NCI-H2171 treated with DMSO at 0.1 percent for 48 hours (cell line): ENCODE data around the gene TNS1.
A peak's percentile ranks its signal among the peaks of the same experiment; 100 is the strongest.

ENCODE experiments used
- DNase-seq: peaks from one replicate; lab custom pipeline; 2025; lab: John Stamatoyannopoulos, UW

TNS1 gene

DNA sequence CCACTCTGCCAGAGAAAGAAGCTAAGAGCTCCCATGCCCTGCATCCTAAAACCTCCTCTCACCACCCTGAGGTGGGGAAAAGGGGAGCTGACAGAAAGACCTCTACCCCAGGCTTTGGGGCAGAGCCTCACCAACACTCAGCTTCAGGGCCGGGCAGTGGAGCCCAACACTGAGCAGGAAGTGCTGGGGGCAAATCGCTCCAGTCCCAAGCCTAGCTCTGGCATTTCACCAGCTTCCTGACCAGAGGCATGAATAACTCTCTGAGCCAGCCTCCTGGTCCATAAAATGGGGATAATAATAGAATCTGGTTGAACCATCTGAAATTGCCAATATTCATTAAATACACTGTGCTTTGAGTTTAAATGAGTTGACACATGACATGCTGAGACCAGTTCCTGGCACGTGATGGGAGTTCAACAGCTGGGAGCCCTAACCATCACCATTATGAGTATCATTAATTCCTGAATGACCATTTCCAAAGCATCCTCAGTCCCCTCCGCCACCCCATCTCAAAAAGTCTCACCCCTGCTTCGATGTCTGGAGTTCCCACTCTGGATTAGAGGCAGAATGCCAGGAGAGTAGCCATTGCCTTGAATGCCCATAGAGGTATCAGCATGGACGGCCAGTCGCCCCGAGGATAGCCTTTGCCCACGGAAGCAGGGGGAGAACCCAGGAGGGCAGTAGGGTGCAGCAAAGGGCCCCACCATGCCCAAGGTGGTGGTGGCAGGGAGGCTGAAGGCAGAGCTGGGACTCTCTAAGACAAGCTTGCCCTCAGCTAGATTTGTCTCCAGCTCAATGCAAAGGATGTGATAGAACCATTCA is 153.4 kb downstream of the TNS1 start:
- no peak for DNase-seq

DNA sequence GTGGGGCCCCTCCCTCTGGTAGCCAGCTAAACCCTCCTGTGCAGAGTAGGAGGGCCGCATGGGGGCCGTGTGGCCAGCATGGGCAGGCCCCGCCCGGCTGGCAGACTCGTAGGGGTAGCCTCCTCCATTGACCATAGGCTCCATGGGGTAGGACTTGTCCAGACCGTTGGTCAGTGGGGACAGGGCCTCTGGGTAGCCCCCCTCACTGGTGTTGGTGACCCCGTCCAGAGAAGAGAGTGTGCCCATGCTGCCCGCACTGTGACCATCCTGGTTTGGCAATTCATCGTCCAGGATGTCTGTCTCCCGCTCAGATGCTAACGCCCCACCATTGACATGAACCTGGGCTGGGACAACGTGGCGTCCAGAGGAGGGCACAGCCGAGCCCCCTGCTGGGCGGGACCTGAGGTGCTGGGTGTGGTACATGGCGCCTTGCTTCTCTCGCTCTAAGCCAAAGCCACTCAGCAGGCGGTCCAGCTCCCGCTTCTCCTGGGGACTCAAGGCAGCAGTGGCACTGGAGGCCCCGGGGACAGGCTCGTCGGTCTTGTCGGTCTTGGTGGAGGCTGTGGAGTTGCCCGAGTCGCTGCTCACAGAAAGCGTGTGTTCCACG is 154.3 kb downstream of the TNS1 start:
- no peak for DNase-seq

DNA sequence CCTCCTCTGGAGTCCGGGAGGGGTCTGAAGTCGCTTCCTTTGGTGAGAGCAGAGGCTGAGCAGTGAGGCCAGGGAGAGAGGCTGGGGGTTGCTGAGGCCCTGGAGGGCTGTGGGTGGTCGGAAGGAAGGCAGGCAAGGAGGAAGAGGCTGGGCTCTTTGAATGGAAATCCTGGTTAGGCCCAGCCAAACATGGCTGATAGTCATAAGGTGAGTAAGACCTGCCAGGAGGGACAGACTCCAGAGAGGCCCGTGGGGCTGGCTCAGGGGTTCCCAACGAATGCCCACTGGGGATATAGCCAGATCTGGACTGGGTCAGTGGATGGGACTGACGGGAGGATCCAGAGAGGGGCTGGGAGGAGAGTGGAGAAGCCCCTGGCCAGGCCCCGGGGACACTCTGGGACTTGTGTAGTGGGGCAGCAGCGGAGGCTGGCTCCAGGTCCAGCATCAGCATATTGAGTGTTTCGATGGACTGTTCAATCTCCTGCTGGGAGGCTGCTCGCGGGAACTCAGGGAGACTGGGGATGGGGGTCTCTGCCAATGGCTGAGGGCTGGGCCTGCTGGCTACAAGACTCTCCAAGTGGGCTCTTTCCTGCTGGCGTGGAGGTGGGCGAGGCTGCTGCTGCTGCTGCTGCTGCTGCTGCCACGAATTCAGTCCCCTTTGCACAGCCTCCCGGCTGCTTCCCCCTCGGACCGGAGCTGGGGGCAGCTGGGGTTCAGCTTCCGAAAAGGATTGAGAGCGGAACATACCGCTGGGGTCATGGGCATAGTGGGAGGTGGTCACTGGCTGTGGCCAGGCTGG is 155.0 kb downstream of the TNS1 start:
- no peak for DNase-seq

DNA sequence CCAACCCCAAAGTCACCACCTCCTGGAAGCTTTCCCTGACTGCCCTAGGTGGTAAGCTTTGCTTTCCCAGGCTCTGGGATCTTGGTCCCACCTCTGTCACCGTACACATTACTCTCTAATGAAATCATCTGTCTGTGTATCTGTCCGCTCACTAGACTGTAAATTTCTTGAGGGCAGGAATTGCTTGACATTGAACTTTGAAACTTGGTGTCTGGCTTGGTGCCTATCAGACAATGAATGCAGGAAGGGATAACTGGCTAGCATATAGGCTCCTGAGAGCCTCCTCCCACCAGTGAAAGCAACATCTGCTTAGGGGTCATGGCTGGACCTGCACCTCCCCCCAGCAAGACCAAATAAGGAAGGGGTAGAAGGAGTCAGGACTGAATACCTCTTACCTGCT is 155.7 kb downstream of the TNS1 start:
- no peak for DNase-seq

DNA sequence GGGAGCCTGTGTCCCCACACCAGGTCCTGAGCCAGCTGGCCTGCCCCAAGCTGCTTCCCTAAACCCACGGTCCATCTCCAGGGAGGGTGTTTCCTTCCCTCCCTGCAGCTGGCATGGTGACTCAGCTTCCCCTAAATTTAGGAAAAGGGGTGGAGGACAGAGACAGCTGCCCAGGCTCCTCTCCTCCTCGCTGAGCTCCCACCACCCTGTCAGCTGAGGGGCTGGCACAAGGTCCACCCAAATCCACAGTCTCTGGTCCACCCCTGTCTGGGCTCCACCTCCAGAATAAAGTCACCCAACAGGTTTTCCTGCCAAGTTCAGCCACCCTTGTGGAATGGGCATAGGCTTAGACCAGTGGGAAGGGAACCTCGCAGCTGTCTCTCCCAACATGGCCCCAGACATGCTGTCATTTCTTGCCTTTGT is 156.5 kb downstream of the TNS1 start:
- DNase-seq: no peak

GRCh38 chr2:217845301-217845700 is 157.5 kb downstream of the TNS1 start:
- DNase-seq: no peak

DNA sequence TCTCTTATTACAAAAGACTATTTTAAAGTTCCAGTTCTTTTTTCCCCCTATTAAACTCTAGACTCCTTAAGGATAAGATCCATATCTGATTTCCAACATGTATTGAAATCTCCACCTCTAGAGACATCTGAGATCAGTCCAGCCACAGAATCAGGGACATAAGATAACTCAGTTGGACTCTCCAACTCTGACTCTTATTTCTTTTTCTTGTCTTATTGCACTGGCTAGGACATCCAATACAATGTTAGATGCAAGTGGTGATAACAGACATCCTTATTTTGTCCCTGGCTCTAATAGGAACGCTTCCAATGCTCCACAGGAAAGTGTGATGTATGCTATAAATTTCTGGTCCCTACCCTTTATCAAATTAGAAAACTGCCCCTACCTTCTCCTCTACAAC is 158.1 kb downstream of the TNS1 start:
- DNase-seq: no peak

- no peak for DNase-seq
Observed at GRCh38 chr2:217843324-217843723, 159.5 kb downstream of the TNS1 start.

- DNase-seq: no peak
Observed at GRCh38 chr2:217842017-217842416, 160.8 kb downstream of the TNS1 start.

- DNase-seq: no peak
Observed at GRCh38 chr2:217840522-217840921, 162.3 kb downstream of the TNS1 start.

GRCh38 chr2:217839750-217840107 is 163.1 kb downstream of the TNS1 start:
- DNase-seq: no peak

DNA sequence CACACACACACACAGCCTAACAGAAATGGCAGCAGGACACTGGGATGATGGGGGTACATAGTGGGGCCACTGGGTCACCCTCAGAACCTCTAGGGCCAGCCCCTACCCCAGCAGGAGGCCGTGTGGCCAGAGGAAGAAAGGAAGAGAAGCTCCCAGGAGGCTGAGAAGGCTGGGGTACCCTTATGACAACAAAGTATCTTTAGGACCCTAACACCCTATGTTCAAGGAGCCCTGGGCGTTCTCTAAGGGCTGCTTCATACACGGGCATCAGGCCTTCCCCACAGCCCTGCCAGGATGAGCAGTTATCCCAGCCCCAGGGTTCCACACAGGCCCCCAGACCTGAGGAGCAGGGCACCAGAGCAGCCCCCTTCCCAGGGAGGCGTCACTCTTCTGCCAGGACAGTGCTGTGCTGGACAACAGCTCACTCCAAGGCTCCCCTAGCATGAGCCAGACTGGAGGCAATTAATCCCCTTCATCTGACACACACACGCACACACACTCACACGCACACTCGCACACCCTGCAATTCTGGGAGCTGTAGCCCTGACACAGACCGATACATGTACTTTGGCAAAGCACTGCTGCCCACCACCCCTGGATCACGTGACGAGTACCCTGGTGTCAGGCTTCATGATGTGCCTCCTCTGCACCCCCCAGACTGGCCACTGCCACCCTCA is 163.6 kb downstream of the TNS1 start:
- DNase-seq: no peak

- DNase-seq: no peak
Observed at GRCh38 chr2:217838409-217838831, 164.4 kb downstream of the TNS1 start.

GRCh38 chr2:217837530-217837929 is 165.3 kb downstream of the TNS1 start:
- DNase-seq: no peak

DNA sequence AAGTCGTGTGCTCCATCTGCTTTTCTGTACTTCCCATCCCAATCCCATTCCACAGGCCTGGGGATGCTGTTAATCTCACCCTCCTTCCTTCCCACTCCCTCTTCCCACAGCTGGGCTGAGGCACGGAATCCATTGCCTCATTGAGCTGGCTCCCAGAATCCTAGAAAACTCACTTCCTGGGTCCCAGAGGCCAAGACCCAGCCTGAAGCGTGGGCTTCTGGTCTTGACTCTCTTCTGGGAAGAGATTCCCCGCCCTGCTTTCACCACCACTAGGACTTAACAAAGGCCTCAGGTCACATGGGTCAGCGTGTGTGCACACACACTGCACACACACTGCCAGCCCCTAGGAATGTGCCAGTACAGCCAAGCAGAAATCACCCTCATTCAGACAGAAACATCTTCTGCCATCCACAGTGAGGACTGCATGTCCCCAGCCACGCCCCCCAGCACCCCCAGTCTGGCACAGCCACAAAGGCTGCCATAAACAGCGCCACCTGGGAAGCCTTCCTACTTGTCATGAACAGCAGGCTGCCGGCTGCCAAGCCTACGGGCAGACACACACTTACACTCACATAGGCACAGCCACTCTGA is 165.8 kb downstream of the TNS1 start:
- no peak for DNase-seq

DNA sequence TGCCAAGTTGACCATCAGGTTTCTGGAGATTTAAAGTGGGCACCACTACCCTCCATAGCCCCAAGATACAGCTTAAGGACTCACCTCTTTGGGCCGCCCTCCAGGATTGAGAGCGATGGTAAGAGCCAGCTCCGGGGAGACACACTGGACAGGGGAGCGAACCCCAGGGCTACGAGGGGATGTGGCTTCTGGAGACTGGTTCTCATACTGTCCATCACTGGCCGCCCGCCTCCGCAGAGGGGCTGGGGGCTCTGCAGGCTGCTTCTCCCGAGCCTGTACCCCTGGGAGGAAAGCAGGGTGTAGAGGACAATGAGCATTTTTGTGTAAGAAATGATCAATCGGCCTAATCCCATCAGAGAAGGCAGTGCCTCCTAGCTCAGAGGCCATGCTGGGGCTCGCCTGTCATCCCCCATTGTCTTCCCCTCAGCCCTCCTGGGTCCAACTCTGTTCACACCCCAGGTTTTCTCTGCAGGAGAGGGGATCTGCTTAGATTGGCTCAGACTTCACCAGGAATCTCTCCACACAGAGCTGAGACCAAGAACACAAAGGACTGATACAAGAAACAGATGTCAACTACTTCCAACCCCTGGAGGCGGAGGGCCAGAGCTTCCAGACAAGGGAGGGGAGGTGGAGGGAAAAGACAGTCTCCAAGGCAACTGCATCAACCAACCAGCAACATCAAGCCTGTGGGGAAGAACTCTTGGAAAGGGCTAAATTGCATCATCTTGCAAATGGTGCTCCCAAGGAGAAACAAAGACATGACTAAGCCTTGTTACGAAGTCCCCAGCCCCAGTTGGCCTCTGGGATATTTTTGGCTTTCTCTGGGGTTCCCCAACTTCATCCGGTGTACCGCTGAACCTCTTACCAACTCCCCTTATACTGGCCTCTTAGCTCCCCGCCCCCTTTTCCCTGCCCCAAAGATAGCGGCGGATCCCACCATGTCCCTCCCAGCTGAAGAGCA is 166.6 kb downstream of the TNS1 start:
- DNase-seq: peak; percentile 43

DNA sequence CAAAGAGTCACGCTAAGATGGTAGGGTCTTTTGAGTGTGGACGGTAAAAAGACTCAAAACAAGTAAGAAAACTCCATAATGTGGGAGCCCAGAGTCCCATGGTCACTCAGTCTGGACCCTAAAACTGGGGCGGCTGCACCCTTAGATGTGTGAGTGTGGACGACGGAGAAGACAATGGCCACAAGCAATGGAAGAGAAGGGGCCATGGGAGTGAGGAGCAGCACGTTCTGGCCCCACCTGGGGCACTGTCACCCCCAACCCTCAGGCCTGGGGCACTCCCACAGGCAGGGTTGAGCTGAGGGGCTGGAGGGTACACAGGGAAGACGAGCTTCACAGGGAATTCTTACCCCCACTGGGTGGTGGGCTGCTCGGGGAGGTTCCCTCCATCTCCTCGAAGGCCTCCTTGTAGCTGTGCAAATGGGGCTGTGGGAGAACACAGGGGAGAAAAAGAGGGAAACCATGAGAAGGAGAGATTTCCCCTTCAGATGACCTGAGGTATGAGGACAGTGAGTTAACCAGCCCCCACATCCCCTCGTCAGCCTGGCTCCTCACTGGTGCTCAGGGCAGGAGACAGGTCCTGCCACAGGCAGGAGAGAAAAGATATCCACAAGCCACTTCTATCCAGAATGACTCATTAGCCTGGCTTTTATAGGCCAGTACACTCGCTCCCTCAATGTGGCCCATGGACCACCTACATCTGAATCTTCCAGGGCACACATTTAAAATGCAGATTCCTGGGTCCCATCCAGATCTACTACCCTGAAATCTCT is 167.9 kb downstream of the TNS1 start:
- no peak for DNase-seq

DNA sequence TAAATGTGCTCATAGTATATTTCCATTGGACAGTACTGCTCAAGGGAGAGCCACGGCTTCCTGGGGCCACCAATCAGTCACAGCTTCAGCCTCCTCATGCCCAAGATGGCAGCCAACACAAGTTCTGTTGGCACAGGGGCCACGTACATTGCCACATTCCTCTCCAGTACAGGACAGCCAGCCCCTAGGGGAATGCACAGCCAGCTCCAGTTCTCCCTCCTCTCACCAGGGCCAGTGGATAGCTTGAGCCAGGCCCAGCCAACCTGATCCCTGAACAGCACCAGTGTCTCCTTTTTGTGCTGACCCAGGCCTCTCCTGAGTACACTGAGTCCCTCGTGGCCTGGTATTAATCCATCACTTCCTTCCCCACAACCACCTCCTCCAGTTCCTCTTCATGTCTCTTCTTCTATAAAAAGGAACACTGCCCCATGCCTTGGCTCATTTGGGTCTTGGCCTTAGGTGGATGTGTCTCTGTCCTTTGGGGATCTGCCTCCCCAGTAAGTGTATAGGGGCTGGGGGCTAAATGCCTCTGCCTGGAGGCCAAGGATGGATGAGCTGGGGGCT is 168.7 kb downstream of the TNS1 start:
- no peak for DNase-seq

- DNase-seq: no peak
Observed at GRCh38 chr2:217833439-217833838, 169.4 kb downstream of the TNS1 start.

- DNase-seq: no peak
Observed at GRCh38 chr2:217832987-217833386, 169.8 kb downstream of the TNS1 start.
